ENCODE results near the gene SOWAHC.

DNA sequence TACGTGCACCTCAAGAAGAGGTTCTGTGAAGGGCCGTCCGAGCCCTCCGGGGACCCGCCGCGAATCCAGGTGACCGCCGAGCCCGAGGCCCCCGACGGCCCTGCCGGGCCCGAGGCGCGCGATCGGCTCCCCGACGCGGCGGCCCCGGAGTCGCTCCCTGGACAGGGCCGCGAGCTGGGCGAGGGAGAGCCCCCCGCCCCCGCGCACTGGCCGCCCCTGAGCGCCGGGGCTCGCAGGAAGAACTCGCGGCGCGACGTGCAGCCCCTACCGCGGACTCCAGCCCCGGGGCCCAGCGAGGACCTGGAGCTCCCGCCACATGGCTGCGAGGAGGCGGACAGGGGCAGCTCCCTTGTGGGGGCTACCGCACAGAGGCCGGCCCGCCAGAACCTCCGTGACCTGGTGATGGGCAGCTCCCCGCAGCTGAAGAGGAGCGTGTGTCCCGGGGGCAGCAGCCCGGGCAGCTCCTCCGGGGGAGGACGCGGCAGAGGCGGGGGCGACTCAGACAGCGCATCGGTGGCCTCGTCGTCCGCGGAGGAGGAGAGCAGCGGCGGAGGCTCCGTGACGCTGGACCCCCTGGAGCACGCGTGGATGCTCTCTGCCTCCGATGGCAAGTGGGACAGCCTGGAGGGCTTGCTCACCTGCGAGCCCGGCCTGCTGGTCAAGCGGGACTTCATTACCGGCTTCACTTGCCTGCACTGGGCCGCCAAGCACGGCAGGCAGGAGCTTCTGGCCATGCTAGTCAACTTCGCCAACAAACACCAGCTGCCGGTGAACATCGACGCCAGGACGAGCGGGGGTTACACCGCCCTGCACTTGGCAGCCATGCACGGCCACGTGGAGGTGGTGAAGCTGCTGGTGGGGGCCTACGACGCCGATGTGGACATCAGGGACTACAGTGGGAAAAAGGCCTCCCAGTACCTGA is 812 bp downstream of the SOWAHC start:
- TF ChIP-seq, protein P1, sequence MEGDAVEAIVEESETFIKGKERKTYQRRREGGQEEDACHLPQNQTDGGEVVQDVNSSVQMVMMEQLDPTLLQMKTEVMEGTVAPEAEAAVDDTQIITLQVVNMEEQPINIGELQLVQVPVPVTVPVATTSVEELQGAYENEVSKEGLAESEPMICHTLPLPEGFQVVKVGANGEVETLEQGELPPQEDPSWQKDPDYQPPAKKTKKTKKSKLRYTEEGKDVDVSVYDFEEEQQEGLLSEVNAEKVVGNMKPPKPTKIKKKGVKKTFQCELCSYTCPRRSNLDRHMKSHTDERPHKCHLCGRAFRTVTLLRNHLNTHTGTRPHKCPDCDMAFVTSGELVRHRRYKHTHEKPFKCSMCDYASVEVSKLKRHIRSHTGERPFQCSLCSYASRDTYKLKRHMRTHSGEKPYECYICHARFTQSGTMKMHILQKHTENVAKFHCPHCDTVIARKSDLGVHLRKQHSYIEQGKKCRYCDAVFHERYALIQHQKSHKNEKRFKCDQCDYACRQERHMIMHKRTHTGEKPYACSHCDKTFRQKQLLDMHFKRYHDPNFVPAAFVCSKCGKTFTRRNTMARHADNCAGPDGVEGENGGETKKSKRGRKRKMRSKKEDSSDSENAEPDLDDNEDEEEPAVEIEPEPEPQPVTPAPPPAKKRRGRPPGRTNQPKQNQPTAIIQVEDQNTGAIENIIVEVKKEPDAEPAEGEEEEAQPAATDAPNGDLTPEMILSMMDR (IDR thresholded peaks at IDR 0.05; ENCODE audit: low read depth, low read length): no peak
- TF ChIP-seq, protein P2, sequence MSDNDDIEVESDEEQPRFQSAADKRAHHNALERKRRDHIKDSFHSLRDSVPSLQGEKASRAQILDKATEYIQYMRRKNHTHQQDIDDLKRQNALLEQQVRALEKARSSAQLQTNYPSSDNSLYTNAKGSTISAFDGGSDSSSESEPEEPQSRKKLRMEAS (IDR thresholded peaks at IDR 0.05; ENCODE audit: low read depth, low read length): no peak
- no peak for TF ChIP-seq POLR2A (IDR thresholded peaks at IDR 0.05; ENCODE audit: extremely low read depth, insufficient read length)

Data from NB4 (cell line).